RWPE1 (cell line): ENCODE results near the gene NAV3.

Experiments
- CTCF ChIA-PET: fragments of 350-600 bp; sonication (Branson Sonifier 250); formaldehyde crosslinking; extraction: SDS; loops from one replicate; lab custom pipeline; 2021; lab: Yijun Ruan, JAX
- POLR2A ChIA-PET: fragments of 400-600 bp; formaldehyde crosslinking; extraction: SDS; loops from one replicate; lab custom pipeline; 2020; ENCODE audit warnings: antibody characterized with exemption; ENCODE audit not compliant: low non-redundant PET; lab: Yijun Ruan, JAX
- DNase-seq: peaks from one replicate; pipeline ENCODE4 v3.0.0; 2012; ENCODE audit warnings: low spot score
- H3K27ac ChIP-seq: fragments of 450-650 bp; 2 replicates; pipeline ENCODE4 v1.5.1; 2017
- TF ChIP-seq, protein P1 (sequence below): fragments of 450-650 bp; conservative IDR thresholded peaks from 2 replicates; pipeline ENCODE4 v1.5.1; 2017; ENCODE audit warnings: low read depth, mild to moderate bottlenecking

Gene NAV3, protein sequence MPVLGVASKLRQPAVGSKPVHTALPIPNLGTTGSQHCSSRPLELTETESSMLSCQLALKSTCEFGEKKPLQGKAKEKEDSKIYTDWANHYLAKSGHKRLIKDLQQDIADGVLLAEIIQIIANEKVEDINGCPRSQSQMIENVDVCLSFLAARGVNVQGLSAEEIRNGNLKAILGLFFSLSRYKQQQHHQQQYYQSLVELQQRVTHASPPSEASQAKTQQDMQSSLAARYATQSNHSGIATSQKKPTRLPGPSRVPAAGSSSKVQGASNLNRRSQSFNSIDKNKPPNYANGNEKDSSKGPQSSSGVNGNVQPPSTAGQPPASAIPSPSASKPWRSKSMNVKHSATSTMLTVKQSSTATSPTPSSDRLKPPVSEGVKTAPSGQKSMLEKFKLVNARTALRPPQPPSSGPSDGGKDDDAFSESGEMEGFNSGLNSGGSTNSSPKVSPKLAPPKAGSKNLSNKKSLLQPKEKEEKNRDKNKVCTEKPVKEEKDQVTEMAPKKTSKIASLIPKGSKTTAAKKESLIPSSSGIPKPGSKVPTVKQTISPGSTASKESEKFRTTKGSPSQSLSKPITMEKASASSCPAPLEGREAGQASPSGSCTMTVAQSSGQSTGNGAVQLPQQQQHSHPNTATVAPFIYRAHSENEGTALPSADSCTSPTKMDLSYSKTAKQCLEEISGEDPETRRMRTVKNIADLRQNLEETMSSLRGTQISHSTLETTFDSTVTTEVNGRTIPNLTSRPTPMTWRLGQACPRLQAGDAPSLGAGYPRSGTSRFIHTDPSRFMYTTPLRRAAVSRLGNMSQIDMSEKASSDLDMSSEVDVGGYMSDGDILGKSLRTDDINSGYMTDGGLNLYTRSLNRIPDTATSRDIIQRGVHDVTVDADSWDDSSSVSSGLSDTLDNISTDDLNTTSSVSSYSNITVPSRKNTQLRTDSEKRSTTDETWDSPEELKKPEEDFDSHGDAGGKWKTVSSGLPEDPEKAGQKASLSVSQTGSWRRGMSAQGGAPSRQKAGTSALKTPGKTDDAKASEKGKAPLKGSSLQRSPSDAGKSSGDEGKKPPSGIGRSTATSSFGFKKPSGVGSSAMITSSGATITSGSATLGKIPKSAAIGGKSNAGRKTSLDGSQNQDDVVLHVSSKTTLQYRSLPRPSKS (N-terminal part only)

DNA sequence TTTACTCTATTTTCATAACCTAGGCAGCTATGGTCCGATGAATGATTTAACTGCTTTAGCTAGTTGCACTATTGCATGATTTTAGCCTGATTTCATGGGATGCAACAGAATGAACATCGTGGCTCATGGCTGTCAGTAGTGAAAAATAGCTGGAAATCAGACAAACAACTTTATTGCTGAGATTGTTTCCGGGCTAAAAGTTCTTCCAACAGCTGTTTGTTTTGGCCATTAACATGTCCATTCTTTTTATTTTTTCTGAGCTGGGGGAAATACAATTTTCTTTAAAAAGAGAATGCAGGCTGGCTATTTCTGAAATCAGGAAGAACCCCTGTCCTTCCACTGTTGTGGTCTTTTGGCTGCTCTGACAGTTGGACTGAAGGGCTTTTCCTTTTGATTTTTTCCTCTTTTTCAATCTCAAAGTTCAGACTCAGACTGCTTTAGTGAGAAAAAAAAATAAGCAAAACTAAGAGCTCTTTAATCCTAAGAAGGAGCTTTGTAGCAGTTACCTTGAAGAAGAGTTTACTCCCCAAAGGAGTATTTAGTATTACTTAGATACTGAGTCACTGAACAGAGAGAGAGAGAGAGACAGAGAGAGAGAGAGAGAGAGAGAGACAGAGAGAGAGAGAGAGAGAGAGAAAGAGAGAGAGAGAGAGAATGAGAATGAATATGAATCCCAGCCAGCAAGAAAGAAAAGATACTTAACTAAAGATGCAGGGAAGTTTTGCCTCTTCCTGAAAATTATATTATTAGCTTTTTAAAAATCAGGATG lies at the start of gene NAV3:
Gene NAV3 (plus strand): TSS at position 312 of the 769 bp plus-strand sequence. CDS start 568 bp downstream, outside the sequence.
- H3K27ac ChIP-seq, result no peak within 1 kb of the TSS
- DNase-seq, result no peak
- CTCF ChIA-PET, result interaction anchor here (0.5 kb wide), 1 partner anchor 15 kb away, joined by 3 read pairs; no protein-coding TSS in a partner anchor
- POLR2A ChIA-PET, result no interaction called here
- TF ChIP-seq, protein P1, sequence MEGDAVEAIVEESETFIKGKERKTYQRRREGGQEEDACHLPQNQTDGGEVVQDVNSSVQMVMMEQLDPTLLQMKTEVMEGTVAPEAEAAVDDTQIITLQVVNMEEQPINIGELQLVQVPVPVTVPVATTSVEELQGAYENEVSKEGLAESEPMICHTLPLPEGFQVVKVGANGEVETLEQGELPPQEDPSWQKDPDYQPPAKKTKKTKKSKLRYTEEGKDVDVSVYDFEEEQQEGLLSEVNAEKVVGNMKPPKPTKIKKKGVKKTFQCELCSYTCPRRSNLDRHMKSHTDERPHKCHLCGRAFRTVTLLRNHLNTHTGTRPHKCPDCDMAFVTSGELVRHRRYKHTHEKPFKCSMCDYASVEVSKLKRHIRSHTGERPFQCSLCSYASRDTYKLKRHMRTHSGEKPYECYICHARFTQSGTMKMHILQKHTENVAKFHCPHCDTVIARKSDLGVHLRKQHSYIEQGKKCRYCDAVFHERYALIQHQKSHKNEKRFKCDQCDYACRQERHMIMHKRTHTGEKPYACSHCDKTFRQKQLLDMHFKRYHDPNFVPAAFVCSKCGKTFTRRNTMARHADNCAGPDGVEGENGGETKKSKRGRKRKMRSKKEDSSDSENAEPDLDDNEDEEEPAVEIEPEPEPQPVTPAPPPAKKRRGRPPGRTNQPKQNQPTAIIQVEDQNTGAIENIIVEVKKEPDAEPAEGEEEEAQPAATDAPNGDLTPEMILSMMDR, result no peak

DNA sequence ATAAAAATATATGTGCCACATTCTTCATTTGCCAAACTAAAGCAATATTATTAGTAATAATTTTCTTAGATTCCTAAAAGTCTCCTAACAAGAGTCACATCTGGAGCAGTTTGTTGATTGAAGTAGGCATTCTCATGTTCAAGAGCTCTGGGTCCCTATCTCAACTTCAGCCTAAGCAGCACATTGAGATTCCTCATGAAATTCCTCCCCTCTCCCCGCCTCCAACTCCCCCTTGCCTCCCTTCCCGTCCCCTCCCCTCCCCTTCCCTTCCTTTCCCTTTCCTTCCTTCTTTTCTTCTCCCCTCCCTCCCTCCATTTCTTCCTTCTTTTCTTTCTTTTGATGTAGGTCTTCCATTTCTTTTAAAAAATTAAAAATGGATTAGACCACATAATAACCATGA lies 48.7 kb upstream of the NAV3 start:
- ChIA-PET CTCF (no interaction called here), POLR2A (no interaction called here)
- TF ChIP-seq, protein P1, result no peak
- no peak for DNase-seq
- no peak overlapping the region for H3K27ac ChIP-seq

DNA sequence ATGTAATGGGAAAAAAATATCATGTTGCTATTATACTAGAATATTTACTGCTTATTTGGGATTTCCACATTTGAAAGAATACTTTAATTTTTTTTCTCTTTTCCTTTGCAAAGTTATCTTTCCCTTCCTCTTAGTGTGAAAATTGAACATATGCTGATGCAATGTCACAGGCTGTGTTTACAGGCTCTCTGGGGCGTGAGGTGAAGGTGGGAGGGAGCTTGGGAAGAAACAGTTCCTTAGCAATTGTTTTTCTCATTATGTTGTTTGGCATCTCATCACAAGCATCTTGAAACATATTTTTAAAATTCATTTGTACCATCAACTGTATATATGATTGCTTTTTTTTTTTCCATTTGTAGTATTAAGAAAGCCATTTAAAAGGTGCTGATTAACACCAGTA lies 47.9 kb upstream of the NAV3 start:
- DNase-seq, result no peak
- TF ChIP-seq, protein P1, result no peak
- ChIA-PET POLR2A (no interaction called here), CTCF (interaction anchor here (0.9 kb wide), 1 partner anchor 143 kb away, joined by 4 read pairs; no protein-coding TSS in a partner anchor)
- H3K27ac ChIP-seq, result no peak overlapping the region

DNA sequence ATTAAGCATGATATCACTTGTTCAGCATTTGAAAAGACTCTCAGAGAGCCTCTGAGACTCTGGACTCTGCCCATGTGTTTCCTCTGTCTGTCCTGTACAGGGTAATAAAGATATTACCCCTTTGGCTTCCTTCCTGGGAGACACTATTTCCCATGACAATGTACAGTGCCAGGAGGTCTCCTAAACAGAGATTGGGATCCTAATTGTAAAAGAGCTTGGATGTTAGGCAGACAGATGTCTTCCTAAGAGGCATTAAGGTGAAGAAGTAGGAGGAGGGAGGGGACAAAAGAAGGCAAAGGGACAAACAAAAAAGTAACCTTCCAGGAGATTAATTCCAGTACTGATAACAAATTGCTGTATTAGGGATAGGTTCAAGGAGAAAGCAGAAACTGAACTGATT lies 45.5 kb upstream of the NAV3 start:
- no peak for DNase-seq
- no peak overlapping the region for H3K27ac ChIP-seq
- ChIA-PET CTCF (no interaction called here), POLR2A (no interaction called here)
- TF ChIP-seq, protein P1, result no peak

- POLR2A ChIA-PET, result no interaction called here
- H3K27ac ChIP-seq, result no peak overlapping the region
- CTCF ChIA-PET, result no interaction called here
- DNase-seq, result no peak
- TF ChIP-seq, protein P1, result no peak
Observed at GRCh38 chr12:77786675-77787074, 44.0 kb upstream of the NAV3 start.
